ENCODE data around the gene AHCTF1.

AHCTF1 gene

GRCh38 chr1:246800756-246801155 is 131.0 kb downstream of the AHCTF1 start:
- ATAC-seq = no peak
- no peaks in the 10 kb centered on the region for H3K27me3 Mint-ChIP-seq
- no peak overlapping the region for H3K4me3 Mint-ChIP-seq
- no peaks in the 10 kb centered on the region for H3K4me1 Mint-ChIP-seq
- no peak overlapping the region for H3K27ac Mint-ChIP-seq
- peaks cover 2% of the 10 kb centered on the region for H3K9me3 Mint-ChIP-seq
- H3K36me3 Mint-ChIP-seq = no peaks in the 10 kb centered on the region

- ATAC-seq = no peak
- Mint-ChIP-seq H3K27ac (no peak overlapping the region), H3K36me3 (no peaks in the 10 kb centered on the region), H3K4me1 (no peaks in the 10 kb centered on the region), H3K4me3 (no peak overlapping the region), H3K27me3 (no peaks in the 10 kb centered on the region), H3K9me3 (peaks cover 2% of the 10 kb centered on the region)
Observed at GRCh38 chr1:246800356-246800755, 131.4 kb downstream of the AHCTF1 start.

DNA sequence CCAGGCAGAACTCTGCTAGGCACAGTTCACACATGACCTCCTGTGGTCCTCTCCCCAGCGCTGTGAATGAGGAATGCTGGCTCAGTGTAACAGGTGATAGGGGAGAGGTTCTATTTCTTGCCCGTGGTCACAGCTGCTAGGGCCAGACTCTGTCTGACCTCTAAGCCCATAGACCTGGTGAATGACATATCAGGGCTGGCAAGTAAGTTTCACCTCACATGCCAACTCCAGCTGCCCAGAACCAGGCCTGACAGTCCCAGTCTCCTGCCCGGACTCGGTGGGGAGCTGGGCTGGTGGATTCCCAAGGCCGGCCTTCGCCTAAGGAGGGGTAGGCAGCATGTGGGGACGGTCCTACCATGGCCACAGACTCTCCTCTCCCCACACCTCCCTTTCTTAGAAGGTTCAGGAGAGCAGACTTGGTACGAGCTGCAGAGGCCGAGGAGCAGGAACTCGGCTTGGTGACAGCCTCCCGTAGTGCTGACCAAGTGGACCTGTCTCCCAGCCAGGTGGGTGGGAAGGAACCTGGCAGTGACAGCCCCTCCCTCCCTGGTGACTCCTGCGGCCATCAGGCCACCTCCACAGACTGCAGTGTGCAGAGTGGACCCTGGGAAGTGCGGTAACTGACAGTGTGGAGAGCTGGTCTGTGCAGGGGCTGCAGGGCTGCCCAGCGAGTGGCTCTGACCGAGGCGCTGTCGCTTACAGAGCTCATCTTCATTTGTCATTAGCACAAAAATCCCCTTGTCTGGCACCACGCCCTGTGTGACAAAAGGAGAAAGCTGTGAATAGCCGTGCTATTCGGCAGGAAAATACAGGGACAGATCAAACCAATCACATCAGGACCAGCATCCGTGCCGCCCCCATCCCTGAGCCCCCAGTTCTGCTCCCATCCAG is 132.9 kb downstream of the AHCTF1 start:
- no peak overlapping the region for H3K4me3 Mint-ChIP-seq
- ATAC-seq = peak; percentile 9
- peaks cover 2% of the 10 kb centered on the region for H3K9me3 Mint-ChIP-seq
- H3K4me1 Mint-ChIP-seq = no peaks in the 10 kb centered on the region
- no peaks in the 10 kb centered on the region for H3K36me3 Mint-ChIP-seq
- H3K27ac Mint-ChIP-seq = no peak overlapping the region
- no peaks in the 10 kb centered on the region for H3K27me3 Mint-ChIP-seq

- peaks cover 2% of the 10 kb centered on the region for H3K9me3 Mint-ChIP-seq
- peaks cover 7% of the 10 kb centered on the region for H3K27me3 Mint-ChIP-seq
- H3K4me1 Mint-ChIP-seq = no peaks in the 10 kb centered on the region
- H3K27ac Mint-ChIP-seq = no peak overlapping the region
- ATAC-seq = no peak
- H3K4me3 Mint-ChIP-seq = no peak overlapping the region
- no peaks in the 10 kb centered on the region for H3K36me3 Mint-ChIP-seq
Observed at GRCh38 chr1:246798107-246798506, 133.6 kb downstream of the AHCTF1 start.

DNA sequence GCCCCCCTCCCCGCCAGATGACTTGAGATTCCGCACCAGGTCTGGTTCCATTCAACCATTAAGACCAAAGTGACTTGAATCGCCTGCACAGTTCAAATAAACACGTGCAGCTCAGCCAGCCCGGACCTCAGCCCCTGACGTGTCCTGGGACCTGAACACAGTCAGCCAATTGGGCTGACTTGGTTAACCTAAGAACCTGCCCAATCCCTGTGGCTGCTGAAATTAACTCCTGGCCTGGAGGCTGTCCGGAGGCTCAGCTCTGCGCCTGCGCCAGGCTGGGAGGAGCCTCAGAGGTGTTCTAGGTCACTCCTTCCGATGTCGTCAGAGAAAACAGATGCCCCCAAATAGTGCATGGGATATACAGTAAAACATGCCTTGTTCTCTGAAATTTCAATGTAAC is 134.2 kb downstream of the AHCTF1 start:
- peaks cover 11% of the 10 kb centered on the region for H3K27me3 Mint-ChIP-seq
- H3K9me3 Mint-ChIP-seq = no peaks in the 10 kb centered on the region
- ATAC-seq = no peak
- no peaks in the 10 kb centered on the region for H3K4me1 Mint-ChIP-seq
- no peak overlapping the region for H3K4me3 Mint-ChIP-seq
- H3K27ac Mint-ChIP-seq = no peak overlapping the region
- H3K36me3 Mint-ChIP-seq = no peaks in the 10 kb centered on the region

GRCh38 chr1:246797157-246797556 is 134.6 kb downstream of the AHCTF1 start:
- H3K9me3 Mint-ChIP-seq = no peaks in the 10 kb centered on the region
- H3K27ac Mint-ChIP-seq = no peak overlapping the region
- H3K4me1 Mint-ChIP-seq = no peaks in the 10 kb centered on the region
- H3K4me3 Mint-ChIP-seq = no peak overlapping the region
- H3K27me3 Mint-ChIP-seq = peaks cover 11% of the 10 kb centered on the region
- ATAC-seq = no peak
- H3K36me3 Mint-ChIP-seq = no peaks in the 10 kb centered on the region

DNA sequence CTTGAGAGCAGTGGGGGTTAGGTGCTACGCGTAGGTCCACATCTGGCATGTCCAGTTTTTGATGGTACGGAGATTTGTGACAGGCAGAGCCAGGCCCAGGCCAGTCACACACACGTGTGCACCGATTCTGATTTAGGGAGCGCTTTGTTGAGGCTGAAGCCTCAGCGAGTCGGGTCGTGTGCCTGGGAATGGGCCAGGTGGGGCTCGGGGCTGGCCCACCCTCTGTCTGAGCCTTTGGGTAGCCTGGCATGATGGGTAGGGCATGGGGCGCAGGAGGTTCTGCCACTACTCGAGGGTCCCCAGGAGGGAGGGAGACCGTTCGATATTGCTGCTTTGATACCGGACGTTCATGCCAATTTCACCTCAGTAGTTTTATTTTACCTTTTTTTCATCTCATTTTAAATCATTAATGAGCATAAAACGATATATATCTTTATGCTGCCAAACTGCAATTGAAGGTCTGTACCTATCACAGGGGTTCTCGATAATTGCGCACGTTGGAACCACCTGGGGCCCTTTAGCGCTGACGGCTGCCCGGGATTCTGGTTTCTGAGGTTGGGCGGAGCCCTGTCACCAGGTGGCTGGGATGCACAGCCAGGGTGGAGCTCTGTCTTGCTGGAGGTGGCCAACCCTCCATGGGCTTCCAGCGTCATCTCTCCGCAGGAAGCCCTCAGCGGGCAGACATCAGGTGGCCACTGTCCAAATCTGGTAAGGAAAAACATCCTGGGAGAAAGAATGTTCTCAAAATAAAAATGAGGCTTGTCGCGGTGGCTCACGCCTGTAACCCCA is 135.6 kb downstream of the AHCTF1 start:
- H3K9me3 Mint-ChIP-seq = no peaks in the 10 kb centered on the region
- H3K4me3 Mint-ChIP-seq = no peak overlapping the region
- H3K4me1 Mint-ChIP-seq = no peaks in the 10 kb centered on the region
- H3K36me3 Mint-ChIP-seq = no peaks in the 10 kb centered on the region
- H3K27ac Mint-ChIP-seq = no peak overlapping the region
- no peak for ATAC-seq
- H3K27me3 Mint-ChIP-seq = peaks cover 21% of the 10 kb centered on the region

GRCh38 chr1:246794828-246795671 is 136.7 kb downstream of the AHCTF1 start:
- Mint-ChIP-seq H3K4me3 (no peak overlapping the region), H3K9me3 (no peaks in the 10 kb centered on the region), H3K36me3 (no peaks in the 10 kb centered on the region), H3K27ac (no peak overlapping the region), H3K27me3 (peaks cover 31% of the 10 kb centered on the region), H3K4me1 (no peaks in the 10 kb centered on the region)
- no peak for ATAC-seq

DNA sequence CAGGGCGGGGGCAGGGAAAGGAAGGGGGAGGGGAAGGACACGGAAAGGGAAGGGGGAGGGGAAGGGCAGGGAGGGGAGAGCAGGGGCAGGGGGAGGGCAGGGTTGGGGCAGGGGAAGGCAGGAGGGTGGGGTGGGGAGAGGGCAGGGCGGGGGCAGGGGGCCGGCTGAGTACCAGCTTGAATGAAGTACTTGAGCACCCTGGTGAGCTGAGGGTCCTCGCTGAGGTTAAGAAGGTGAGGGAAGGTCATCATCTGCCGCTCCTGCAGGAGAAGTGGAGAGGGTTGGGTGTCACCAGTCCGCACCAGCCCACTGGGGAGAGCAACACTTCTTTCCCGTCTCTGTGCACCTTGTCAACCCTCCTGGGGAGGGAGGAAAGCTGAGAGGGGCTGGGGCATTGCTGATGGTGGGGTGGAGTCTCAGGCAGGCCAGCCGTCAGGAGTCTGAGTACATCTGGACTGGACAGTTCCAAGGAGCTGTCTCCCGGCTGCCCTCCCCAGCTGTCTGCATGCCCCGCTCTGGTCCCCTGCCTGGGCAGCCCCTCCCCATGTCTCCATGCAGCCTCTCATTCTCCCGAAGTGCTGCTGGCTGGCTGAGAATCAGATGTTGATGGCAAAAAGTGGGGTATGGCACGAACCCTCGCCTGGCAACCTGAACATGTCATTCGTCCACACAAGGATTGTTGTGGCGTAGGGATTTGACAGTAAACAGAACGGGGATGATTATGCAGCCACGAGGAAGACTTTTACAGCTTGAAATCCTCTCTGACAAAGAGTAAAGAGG is 137.5 kb downstream of the AHCTF1 start:
- no peak for ATAC-seq
- peaks cover 39% of the 10 kb centered on the region for H3K27me3 Mint-ChIP-seq

DNA sequence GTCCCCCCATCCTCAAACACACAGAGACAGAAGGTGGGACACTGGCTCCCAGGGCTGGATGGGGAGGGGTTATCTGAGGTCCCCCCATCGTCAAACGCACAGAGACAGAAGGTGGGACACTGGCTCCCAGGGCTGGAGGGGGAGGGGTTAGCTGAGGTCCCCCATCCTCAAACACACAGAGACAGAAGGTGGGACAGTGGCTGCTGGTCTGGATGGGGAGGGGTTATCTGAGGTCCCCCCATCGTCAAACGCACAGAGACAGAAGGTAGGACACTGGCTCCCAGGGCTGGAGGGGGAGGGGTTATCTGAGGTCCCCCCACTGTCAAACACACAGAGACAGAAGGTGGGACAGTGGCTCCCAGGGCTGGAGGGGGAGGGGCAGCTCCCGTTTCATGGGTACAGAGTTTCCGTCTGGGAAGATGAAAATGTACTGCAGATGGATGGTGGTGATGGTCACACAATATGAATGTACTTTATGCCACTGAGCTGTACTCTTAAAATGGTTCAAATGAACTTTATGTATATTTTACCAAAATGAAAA is 138.3 kb downstream of the AHCTF1 start:
- H3K4me3 Mint-ChIP-seq = no peak overlapping the region
- no peaks in the 10 kb centered on the region for H3K36me3 Mint-ChIP-seq
- H3K27ac Mint-ChIP-seq = no peak overlapping the region
- no peak for ATAC-seq
- H3K27me3 Mint-ChIP-seq = peaks cover 44% of the 10 kb centered on the region
- H3K4me1 Mint-ChIP-seq = peaks cover 5% of the 10 kb centered on the region
- no peaks in the 10 kb centered on the region for H3K9me3 Mint-ChIP-seq

More for the DNA sequence above, 137.5 kb downstream of the AHCTF1 start:
- H3K4me3 Mint-ChIP-seq = no peak overlapping the region
- H3K27ac Mint-ChIP-seq = no peak overlapping the region
- no peaks in the 10 kb centered on the region for H3K9me3 Mint-ChIP-seq
- H3K36me3 Mint-ChIP-seq = no peaks in the 10 kb centered on the region
- peaks cover 4% of the 10 kb centered on the region for H3K4me1 Mint-ChIP-seq

DNA sequence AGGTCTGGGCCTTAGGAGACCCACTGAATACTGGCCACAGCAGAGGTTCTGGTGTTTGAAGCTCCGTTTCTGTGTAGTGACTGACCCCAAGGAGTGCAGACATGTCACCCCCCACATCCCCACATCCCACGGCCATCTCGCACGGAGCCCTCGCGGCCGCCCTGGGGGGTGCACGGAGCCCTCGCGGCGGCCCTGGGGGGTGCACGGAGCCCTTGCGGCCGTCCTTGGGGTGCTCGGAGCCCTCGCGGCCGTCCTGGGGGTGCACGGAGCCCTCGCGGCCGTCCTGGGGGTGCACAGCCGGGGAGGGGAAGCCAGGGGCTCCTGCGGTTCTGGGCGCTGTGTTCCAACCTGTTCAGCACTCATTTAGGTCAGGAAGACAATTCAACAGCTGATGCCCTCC is 139.1 kb downstream of the AHCTF1 start:
- Mint-ChIP-seq H3K4me3 (no peak overlapping the region), H3K9me3 (no peaks in the 10 kb centered on the region), H3K27me3 (peaks cover 44% of the 10 kb centered on the region), H3K27ac (no peak overlapping the region), H3K36me3 (no peaks in the 10 kb centered on the region), H3K4me1 (peaks cover 5% of the 10 kb centered on the region)
- ATAC-seq = no peak

DNA sequence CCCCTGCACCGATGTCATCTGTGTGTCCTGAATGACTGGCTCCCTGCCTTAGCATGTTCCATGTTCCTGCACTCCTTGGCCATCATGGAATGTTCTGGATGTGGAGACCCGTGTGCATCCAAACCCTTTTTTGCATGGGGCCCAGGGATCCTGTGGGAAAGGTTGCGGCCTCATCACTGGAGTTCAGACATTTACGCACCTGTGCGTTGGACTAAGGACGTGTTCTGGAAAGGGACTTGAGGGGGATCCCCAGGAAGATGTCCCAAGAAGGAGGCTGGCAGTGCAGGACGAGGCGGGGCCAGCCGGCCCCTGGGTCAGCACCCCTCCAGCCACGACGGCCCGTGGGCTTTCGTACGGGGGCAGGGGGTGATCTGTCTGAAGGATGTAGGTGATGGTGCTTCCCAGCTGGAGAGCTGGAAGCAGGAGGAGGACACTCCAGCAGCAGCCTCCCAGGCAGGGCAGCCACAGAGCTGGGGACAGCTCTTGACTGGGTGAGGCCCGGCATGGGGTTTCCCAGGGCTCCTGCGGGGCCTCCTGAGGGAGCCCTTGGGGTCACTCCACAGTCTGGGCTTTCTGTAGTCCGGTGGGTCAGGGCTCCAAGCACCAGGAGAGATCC is 140.3 kb downstream of the AHCTF1 start:
- no peak overlapping the region for H3K4me3 Mint-ChIP-seq
- ATAC-seq = no peak
- peaks cover 44% of the 10 kb centered on the region for H3K27me3 Mint-ChIP-seq
- no peaks in the 10 kb centered on the region for H3K9me3 Mint-ChIP-seq
- no peaks in the 10 kb centered on the region for H3K36me3 Mint-ChIP-seq
- no peak overlapping the region for H3K27ac Mint-ChIP-seq
- peaks cover 5% of the 10 kb centered on the region for H3K4me1 Mint-ChIP-seq

DNA sequence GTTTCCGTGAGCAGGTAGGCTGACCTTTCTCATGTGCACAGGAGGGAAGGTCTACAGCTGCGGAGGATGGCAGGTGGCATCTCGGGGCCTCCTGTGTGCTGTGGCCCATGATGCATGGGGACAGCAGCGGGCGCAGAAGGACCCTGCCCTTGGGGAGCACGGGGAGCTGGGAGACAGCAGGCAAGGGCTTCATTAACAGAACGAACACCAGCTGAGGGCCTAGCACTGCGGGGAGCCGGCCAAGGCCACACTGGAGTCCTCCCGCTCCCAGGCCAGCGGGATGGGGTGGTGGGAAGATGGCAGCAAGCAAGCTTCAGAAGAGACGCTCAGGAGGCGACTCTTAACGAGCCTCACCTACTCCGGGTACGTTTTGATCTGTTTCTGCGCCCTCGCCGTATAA is 140.9 kb downstream of the AHCTF1 start:
- peaks cover 5% of the 10 kb centered on the region for H3K4me1 Mint-ChIP-seq
- H3K9me3 Mint-ChIP-seq = peaks cover under 1% of the 10 kb centered on the region
- H3K27me3 Mint-ChIP-seq = peaks cover 44% of the 10 kb centered on the region
- peaks cover 2% of the 10 kb centered on the region for H3K36me3 Mint-ChIP-seq
- H3K27ac Mint-ChIP-seq = no peak overlapping the region
- ATAC-seq = no peak
- no peak overlapping the region for H3K4me3 Mint-ChIP-seq

DNA sequence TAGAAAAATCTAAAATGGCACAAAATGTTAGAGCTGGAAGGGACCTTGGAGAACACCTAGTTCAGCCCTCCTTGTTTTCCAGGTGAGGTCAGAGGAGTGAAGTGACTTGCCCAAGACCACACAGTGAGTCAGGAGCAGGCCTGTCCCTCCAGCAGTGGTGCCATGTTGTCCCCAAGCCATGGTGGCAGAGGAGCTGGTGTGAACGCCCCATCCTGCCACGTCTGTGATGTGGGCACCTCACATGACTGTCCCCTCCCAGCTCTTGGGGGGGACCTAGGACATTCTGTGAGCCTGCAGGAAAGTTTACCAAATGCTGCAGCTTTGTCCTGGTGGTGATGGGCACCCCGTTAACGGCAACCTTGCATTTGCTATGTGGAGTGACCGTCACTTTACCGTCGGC is 141.4 kb downstream of the AHCTF1 start:
- peaks cover 5% of the 10 kb centered on the region for H3K36me3 Mint-ChIP-seq
- H3K4me3 Mint-ChIP-seq = no peak overlapping the region
- H3K9me3 Mint-ChIP-seq = peaks cover 5% of the 10 kb centered on the region
- H3K27me3 Mint-ChIP-seq = peaks cover 44% of the 10 kb centered on the region
- no peak for ATAC-seq
- peaks cover 5% of the 10 kb centered on the region for H3K4me1 Mint-ChIP-seq
- no peak overlapping the region for H3K27ac Mint-ChIP-seq
